HG03354 (cell line): ENCODE data around the gene BPIFB3.

Experiments
- ATAC-seq: cut with Tn5 transposase; IDR thresholded peaks from one replicate; pipeline ENCODE4 v1.9.1; 2021; ENCODE audit warnings: mild to moderate bottlenecking; ENCODE audit not compliant: unreplicated experiment, poor library complexity, severe bottlenecking

Gene BPIFB3

GRCh38 chr20:33054791-33055190 is 1.1 kb downstream of the BPIFB3 start:
- no peak for ATAC-seq

- ATAC-seq, result no peak
These were observed 5.4 kb downstream of the BPIFB3 start for GRCh38 chr20:33059136-33059535.

- ATAC-seq, result no peak
These were observed 6.2 kb downstream of the BPIFB3 start for GRCh38 chr20:33059741-33060390.

DNA sequence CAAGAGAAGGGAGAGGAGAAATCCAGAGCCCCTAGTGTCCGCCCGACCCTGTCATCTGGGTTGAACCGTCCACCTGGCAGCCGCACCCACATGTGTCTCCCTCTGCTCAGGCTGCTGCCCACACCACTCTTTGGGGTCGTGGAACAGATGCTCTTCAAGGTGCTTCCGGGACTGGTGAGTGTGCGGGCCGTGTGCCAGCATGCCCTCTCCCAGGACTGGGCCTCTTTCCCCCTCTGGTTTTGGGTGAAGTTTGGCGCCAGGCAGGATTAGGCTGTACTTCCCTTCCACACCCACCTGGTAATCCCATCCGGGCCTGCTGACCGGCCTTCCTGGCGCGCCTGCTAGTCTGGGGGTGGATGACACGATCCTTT is 7.9 kb downstream of the BPIFB3 start:
- no peak for ATAC-seq

- ATAC-seq, result no peak
These were observed 8.6 kb downstream of the BPIFB3 start for GRCh38 chr20:33062105-33062824.

- ATAC-seq, result no peak
These were observed 9.1 kb downstream of the BPIFB3 start for GRCh38 chr20:33062825-33063149.

DNA sequence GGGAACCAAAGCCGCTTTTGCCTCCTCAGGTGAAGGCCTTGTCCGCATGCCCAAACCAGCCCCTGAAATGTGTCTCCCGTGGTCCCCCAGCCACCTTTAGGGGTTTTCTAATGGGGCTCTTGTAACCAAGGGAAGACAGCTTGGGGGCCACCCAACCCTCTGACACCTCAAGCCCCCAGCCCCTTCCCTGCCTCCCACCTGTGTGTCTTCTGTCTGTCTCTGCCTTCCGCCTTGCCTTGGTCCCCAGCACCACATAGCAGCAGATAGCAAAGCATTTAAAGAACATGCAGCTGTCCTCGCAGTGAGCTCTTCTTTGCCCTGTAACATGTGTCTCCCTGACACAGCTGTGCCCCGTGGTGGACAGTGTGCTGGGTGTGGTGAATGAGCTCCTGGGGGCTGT is 9.6 kb downstream of the BPIFB3 start:
- no peak for ATAC-seq

- ATAC-seq, result no peak
These were observed 11.0 kb downstream of the BPIFB3 start for GRCh38 chr20:33064572-33065287.

- ATAC-seq, result no peak
These were observed 12.1 kb downstream of the BPIFB3 start for GRCh38 chr20:33065785-33066184.

- no peak for ATAC-seq
These were observed 14.1 kb downstream of the BPIFB3 start for GRCh38 chr20:33067806-33068205.

GRCh38 chr20:33068251-33068939 is 14.7 kb downstream of the BPIFB3 start:
- ATAC-seq, result no peak

GRCh38 chr20:33069673-33070072 is 16.0 kb downstream of the BPIFB3 start:
- no peak for ATAC-seq

DNA sequence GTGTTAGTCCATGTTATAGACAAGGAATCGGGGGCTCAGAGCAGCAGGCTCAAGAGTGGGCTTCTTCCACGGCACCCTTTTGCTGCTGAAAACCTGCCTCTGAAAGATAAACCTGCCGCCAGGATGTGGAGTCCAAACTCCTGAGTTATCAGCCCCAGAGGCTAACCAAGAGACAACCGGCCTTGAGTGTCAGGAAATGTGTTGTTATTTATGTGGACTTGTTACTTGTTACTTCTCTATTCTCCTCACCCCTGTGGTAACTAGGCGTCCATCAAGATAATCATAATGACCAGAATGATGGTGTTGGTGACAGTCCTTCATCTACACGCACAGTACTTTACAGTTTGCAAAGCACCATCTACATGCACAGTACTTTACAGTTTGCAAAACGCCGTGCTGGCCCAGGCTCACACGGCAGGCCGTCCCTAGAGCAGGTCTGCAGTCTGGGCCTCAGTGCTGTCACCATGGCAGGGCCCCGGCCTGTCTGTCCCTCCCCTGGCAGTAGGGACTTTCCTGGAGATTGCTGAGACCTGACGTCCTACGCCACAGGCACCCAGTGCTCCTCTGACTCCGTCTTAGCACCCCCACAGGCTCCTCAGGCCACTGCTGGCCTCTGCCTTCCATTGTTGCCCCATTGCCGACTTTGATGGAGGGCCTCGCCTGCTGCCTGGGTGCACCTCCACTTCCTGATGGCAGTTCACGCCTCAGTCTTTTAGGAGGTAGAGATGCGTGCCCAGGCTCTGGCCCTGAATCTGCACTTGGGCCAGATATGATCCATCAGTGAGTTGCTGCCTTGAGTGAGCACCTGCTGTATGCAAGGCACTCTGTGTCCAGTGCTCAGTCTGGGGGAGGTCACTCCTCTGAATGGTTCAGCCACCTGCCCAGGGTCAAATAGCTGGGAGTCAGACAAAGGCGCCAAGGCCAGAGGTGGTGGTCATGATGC is 16.7 kb downstream of the BPIFB3 start:
- no peak for ATAC-seq

DNA sequence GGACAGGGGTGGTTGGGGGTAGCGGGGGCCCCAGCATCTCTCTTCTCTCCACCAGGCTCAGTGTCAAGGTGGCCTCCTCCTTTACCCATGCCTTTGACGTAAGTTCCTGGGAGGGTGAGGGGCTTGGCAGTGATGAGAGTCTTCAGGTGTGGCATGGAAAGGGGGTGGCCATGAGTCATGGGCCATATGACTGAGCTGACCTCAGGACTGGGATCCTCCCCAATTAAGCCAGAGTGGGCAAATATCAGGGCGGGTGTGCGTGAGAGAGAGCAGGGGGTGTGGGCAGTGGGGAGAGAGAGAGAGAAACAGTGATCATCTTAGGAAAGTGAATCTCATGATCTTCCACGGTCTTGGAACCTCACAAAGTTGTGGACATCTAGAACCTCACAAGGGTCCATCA is 17.5 kb downstream of the BPIFB3 start:
- no peak for ATAC-seq

DNA sequence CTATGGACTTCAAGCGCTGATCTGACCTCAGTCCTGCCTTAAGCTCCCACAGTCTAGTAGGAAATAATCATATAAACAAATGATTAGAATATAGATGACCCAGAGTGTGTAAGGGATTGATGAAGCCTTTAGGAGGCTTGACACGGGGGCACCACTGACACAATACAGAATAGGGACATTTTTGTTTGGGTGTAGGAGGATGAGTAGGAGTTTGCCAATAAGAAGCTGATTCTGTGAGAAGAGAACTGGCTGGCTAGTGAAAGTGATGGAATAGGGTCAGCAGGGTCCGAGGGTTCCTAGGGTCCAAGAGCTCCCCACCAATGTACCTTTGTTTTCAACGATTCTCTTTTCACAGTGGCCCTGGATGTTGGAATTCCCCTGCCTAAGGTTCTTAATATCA is 18.7 kb downstream of the BPIFB3 start:
- no peak for ATAC-seq

DNA sequence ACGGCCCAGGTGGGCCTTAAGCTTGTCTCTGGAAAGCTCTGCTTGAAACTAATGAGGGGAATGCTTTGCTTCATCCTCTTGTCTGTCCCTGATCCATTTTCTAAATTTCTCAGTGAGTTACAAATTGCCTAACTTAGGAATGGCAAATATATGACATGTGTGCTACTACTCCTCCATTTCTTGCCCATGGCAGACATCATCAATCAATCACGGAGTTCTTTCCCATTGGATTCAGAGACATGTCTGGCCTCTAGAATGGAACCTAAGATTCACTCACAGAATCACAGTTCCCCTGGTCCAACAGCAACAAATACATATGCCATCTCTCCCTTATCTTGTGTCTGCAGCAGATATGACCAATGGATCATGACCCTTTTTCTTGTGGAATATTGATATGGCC is 19.1 kb downstream of the BPIFB3 start:
- ATAC-seq, result no peak

DNA sequence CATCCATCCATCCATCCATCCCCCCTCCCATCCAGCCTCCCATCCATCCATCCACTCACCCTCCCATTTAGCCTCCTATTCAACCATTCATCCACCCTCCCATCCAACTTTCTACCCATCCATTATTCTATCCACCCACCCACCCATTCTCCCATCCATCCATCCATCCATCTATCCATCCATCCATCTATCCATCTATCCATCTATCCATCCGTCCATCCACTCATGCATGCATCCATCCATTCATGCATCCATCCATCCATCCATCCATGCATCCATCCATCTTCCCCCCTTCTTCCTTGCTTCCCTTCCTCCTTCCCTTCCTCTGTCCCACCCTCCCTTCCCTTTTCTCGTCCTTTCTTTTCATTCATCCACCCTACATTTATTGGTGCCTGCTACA is 21.0 kb downstream of the BPIFB3 start:
- ATAC-seq, result no peak

DNA sequence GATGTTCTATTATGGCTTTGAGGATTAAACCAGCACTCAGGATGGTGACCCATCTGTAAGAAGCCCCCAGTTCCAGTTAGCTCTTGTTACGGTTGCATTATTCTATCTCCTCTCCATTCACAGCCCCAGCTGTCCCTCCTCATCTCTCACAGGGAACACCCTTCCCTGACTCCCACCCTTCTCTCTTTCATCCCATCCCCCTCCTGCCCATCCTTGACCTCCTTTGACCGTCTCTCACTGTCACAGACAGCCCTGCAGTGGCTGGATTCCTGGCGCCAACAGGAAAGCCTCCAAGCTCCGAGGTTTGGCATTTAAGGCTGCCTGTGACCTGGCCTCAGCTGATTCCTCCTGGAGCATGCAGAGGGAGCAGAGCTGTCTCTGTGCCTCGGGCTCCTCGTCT is 21.6 kb downstream of the BPIFB3 start:
- no peak for ATAC-seq

- no peak for ATAC-seq
These were observed 23.1 kb downstream of the BPIFB3 start for GRCh38 chr20:33076662-33077372.
